ENCODE data around the gene PDIA6. TPM values are rescaled to one million over a fixed set of nuclear protein-coding genes. Genes with fewer than 3 reads are reported as not detected.

Gene PDIA6
- total and polyA plus RNA-seq, 2 donors (not counting 3 experiments of a cell fraction or from before 2014, with no cell fraction given) = 335 to 424 TPM

GRCh38 chr2:10761591-10761990, 51.0 kb downstream of the PDIA6 start:
- intact Hi-C loops (cut with micrococcal nuclease) = no loop called here
- CTCF ChIA-PET = no interaction called here
- Histone ChIP-seq H4K20me1 (replicated peaks; ENCODE audit: control insufficient read depth, extremely low read depth, insufficient read depth, low read length) (no peaks in the 10 kb centered on the region), H3K9ac (replicated peaks; ENCODE audit: extremely low read depth, insufficient read depth, low read length) (no peak overlapping the region), H3K4me3 (replicated peaks in 1 of 3; ENCODE audit: insufficient read depth in 1 of 3, low read depth in 1 of 3, low read length in 3 of 3) (no peak overlapping the region), H3K9me3 (replicated peaks; ENCODE audit: control insufficient read depth, insufficient read depth, low read length) (no peaks in the 10 kb centered on the region), H3K4me1 (ENCODE audit: control insufficient read depth, extremely low read depth, insufficient read depth, low read length) (no peaks in the 10 kb centered on the region), H3K4me2 (ENCODE audit: insufficient read depth, low read length) (no peak overlapping the region), H3K9me1 (replicated peaks; ENCODE audit: control insufficient read depth, extremely low read depth, insufficient read depth, low read length) (no peaks in the 10 kb centered on the region), H3K27ac (ENCODE audit: insufficient read depth, low read depth, low read length) (no peak overlapping the region), H3K36me3 (ENCODE audit: control insufficient read depth in 2 of 2, extremely low read depth in 1 of 2, insufficient read depth in 2 of 2, low read length in 2 of 2) (no peaks in the 10 kb centered on the region), H3K79me2 (ENCODE audit: control insufficient read depth, insufficient read depth, low read length) (no peaks in the 10 kb centered on the region), H3K27me3 (ENCODE audit: control insufficient read depth in 2 of 2, insufficient read depth in 2 of 2, low read length in 2 of 2) (no peaks in the 10 kb centered on the region), H2AFZ (ENCODE audit: low read depth, low read length) (no peak overlapping the region)
- dilution Hi-C loops (cut with MboI; ENCODE audit: extremely low pct_ligation_motif_present, low sequenced_read_pairs) = no loop called here
- BruUV-seq (replicated peaks) = no TSS peak
- DNase-seq (ENCODE audit: low read depth, low spot score) = no peak
- TF ChIP-seq FOS (IDR thresholded peaks at IDR 0.05; ENCODE audit: borderline replicate concordance, insufficient read depth, low read length) = no peak
- TF ChIP-seq JUN (IDR thresholded peaks at IDR 0.05; ENCODE audit: borderline replicate concordance, insufficient read depth, insufficient read length, low read depth) = no peak
- no peak for TF ChIP-seq GATA2 (IDR thresholded peaks at IDR 0.05; ENCODE audit: insufficient read depth, insufficient read length, low read depth, low read length)
- TF ChIP-seq, protein P1, sequence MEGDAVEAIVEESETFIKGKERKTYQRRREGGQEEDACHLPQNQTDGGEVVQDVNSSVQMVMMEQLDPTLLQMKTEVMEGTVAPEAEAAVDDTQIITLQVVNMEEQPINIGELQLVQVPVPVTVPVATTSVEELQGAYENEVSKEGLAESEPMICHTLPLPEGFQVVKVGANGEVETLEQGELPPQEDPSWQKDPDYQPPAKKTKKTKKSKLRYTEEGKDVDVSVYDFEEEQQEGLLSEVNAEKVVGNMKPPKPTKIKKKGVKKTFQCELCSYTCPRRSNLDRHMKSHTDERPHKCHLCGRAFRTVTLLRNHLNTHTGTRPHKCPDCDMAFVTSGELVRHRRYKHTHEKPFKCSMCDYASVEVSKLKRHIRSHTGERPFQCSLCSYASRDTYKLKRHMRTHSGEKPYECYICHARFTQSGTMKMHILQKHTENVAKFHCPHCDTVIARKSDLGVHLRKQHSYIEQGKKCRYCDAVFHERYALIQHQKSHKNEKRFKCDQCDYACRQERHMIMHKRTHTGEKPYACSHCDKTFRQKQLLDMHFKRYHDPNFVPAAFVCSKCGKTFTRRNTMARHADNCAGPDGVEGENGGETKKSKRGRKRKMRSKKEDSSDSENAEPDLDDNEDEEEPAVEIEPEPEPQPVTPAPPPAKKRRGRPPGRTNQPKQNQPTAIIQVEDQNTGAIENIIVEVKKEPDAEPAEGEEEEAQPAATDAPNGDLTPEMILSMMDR (IDR thresholded peaks at IDR 0.05; ENCODE audit: extremely low read depth in 1 of 2, insufficient read depth in 1 of 2, low read depth in 1 of 2, low read length in 2 of 2) = no peak
- no peak for TF ChIP-seq POLR2AphosphoS5 (IDR thresholded peaks at IDR 0.05; ENCODE audit: insufficient read depth, low read depth, low read length)
- no peak for TF ChIP-seq MYC (IDR thresholded peaks at IDR 0.05; ENCODE audit: low read depth, low read length)
- TF ChIP-seq, protein P2, sequence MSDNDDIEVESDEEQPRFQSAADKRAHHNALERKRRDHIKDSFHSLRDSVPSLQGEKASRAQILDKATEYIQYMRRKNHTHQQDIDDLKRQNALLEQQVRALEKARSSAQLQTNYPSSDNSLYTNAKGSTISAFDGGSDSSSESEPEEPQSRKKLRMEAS (IDR thresholded peaks at IDR 0.05; ENCODE audit: insufficient read depth, insufficient read length) = no peak
- TF ChIP-seq EZH2 (IDR thresholded peaks at IDR 0.05; ENCODE audit: borderline replicate concordance, low read depth, low read length, severe bottlenecking) = no peak
- TF ChIP-seq POLR2A (IDR thresholded peaks at IDR 0.05; ENCODE audit: low read depth, low read length) = no peak
- POLR2A ChIA-PET = no interaction called here
- no peak for FAIRE-seq

All from endothelial cell of umbilical vein (primary cell).